ENCODE data around the gene NOTO.

- no peak for TF ChIP-seq CTCF (IDR thresholded peaks at IDR 0.05; ENCODE audit: borderline replicate concordance, extremely low read depth, low read length, poor library complexity, severe bottlenecking)
- no peak for TF ChIP-seq EZH2 (IDR thresholded peaks at IDR 0.05; ENCODE audit: borderline replicate concordance, low read depth, low read length, severe bottlenecking)
These were observed 28.1 kb upstream of the NOTO start for GRCh38 chr2:73174244-73174643.

Measured in DND-41 (cell line).